ACC112 (cell line): ENCODE results near the gene FAM107A.

Experiments used
- H2AFZ ChIP-seq: fragments of 200-600 bp; sonication (generic); one replicate; pipeline ENCODE4 v1.6.0; 2017; ENCODE audit warnings: antibody characterized with exemption, low read length; ENCODE audit not compliant: unreplicated experiment
- H3K27ac ChIP-seq: fragments of 200-600 bp; sonication (generic); 2 replicates; pipeline ENCODE4 v1.5.1; 2014; ENCODE audit warnings: low read depth, mild to moderate bottlenecking, antibody characterized with exemption, low read length, moderate library complexity
- H3K27me3 ChIP-seq: fragments of 200-600 bp; sonication (generic); 2 replicates; pipeline ENCODE4 v1.6.1; 2014; ENCODE audit warnings: mild to moderate bottlenecking, antibody characterized with exemption, low read length, moderate library complexity, mixed read lengths; ENCODE audit not compliant: insufficient read depth
- H3K36me3 ChIP-seq: fragments of 200-600 bp; sonication (generic); 2 replicates; pipeline ENCODE4 v1.6.1; 2016; ENCODE audit warnings: mild to moderate bottlenecking, antibody characterized with exemption, low read length, moderate library complexity, mixed read lengths; ENCODE audit not compliant: insufficient read depth
- H3K4me1 ChIP-seq: fragments of 200-600 bp; sonication (generic); one replicate; pipeline ENCODE4 v1.6.1; 2016; ENCODE audit warnings: low read length, mixed read lengths; ENCODE audit not compliant: insufficient read depth, unreplicated experiment, control insufficient read depth
- H3K4me3 ChIP-seq: fragments of 200-600 bp; sonication (generic); 2 replicates; pipeline ENCODE4 v1.5.1; 2014; ENCODE audit warnings: mild to moderate bottlenecking, low read depth, low read length
- H3K79me2 ChIP-seq: fragments of 200-600 bp; sonication (generic); one replicate; pipeline ENCODE4 v1.6.0; 2016; ENCODE audit warnings: low read length; ENCODE audit not compliant: control insufficient read depth, unreplicated experiment, insufficient read depth

FAM107A gene

GRCh38 chr3:58576716-58577115, 475 bp downstream of the FAM107A start:
- Histone ChIP-seq H3K27me3 (no peaks in the 10 kb centered on the region), H3K36me3 (no peaks in the 10 kb centered on the region), H3K27ac (no peak overlapping the region), H3K4me3 (peak overlapping the region; percentile 7; the same call in 1 of the 2 replicates), H2AFZ (no peak overlapping the region), H3K4me1 (peaks cover 5% of the 10 kb centered on the region), H3K79me2 (no peaks in the 10 kb centered on the region)

- Histone ChIP-seq H3K27ac (no peak overlapping the region), H3K4me1 (peaks cover 5% of the 10 kb centered on the region), H3K4me3 (no peak overlapping the region)
Measured at GRCh38 chr3:58575971-58576652, 1.1 kb downstream of the FAM107A start.

GRCh38 chr3:58574682-58575081, 2.5 kb downstream of the FAM107A start:
- no peak overlapping the region for H3K27ac ChIP-seq
- no peaks in the 10 kb centered on the region for H3K27me3 ChIP-seq
- no peaks in the 10 kb centered on the region for H3K36me3 ChIP-seq
- no peak overlapping the region for H2AFZ ChIP-seq
- no peak overlapping the region for H3K4me3 ChIP-seq
- no peaks in the 10 kb centered on the region for H3K79me2 ChIP-seq
- peaks cover 5% of the 10 kb centered on the region for H3K4me1 ChIP-seq

More at GRCh38 chr3:58575971-58576652, 1.1 kb downstream of the FAM107A start:
- Histone ChIP-seq H2AFZ (no peak overlapping the region), H3K27me3 (no peaks in the 10 kb centered on the region), H3K79me2 (no peaks in the 10 kb centered on the region), H3K36me3 (no peaks in the 10 kb centered on the region)

- no peak overlapping the region for H2AFZ ChIP-seq
- H3K4me3 ChIP-seq: no peak overlapping the region
- H3K36me3 ChIP-seq: no peaks in the 10 kb centered on the region
- H3K27ac ChIP-seq: no peak overlapping the region
- H3K4me1 ChIP-seq: peaks cover 5% of the 10 kb centered on the region
- no peaks in the 10 kb centered on the region for H3K79me2 ChIP-seq
- no peaks in the 10 kb centered on the region for H3K27me3 ChIP-seq
Measured at GRCh38 chr3:58574106-58574505, 3.1 kb downstream of the FAM107A start.

- no peaks in the 10 kb centered on the region for H3K27me3 ChIP-seq
- H3K36me3 ChIP-seq: no peaks in the 10 kb centered on the region
- no peak overlapping the region for H2AFZ ChIP-seq
- H3K27ac ChIP-seq: no peak overlapping the region
- no peak overlapping the region for H3K4me3 ChIP-seq
- no peaks in the 10 kb centered on the region for H3K79me2 ChIP-seq
- H3K4me1 ChIP-seq: peaks cover 5% of the 10 kb centered on the region
Measured at GRCh38 chr3:58573640-58574039, 3.6 kb downstream of the FAM107A start.

- H3K27me3 ChIP-seq: no peaks in the 10 kb centered on the region
- no peak overlapping the region for H3K4me3 ChIP-seq
Measured at GRCh38 chr3:58572634-58573230, 4.5 kb downstream of the FAM107A start.

GRCh38 chr3:58572013-58572633, 5.1 kb downstream of the FAM107A start:
- Histone ChIP-seq H3K36me3 (no peaks in the 10 kb centered on the region), H3K27me3 (no peaks in the 10 kb centered on the region), H3K4me3 (no peak overlapping the region), H3K4me1 (peaks cover 4% of the 10 kb centered on the region), H3K27ac (no peak overlapping the region), H3K79me2 (no peaks in the 10 kb centered on the region), H2AFZ (no peak overlapping the region)

More at GRCh38 chr3:58572634-58573230, 4.5 kb downstream of the FAM107A start:
- no peak overlapping the region for H3K27ac ChIP-seq
- H3K79me2 ChIP-seq: no peaks in the 10 kb centered on the region
- H3K4me1 ChIP-seq: peaks cover 5% of the 10 kb centered on the region
- H2AFZ ChIP-seq: no peak overlapping the region
- no peaks in the 10 kb centered on the region for H3K36me3 ChIP-seq

GRCh38 chr3:58570851-58571250, 6.3 kb downstream of the FAM107A start:
- no peaks in the 10 kb centered on the region for H3K36me3 ChIP-seq
- no peak overlapping the region for H3K27ac ChIP-seq
- no peak overlapping the region for H2AFZ ChIP-seq
- H3K4me3 ChIP-seq: no peak overlapping the region
- no peaks in the 10 kb centered on the region for H3K4me1 ChIP-seq
- H3K79me2 ChIP-seq: no peaks in the 10 kb centered on the region
- no peaks in the 10 kb centered on the region for H3K27me3 ChIP-seq

GRCh38 chr3:58569287-58570001, 7.7 kb downstream of the FAM107A start:
- Histone ChIP-seq H2AFZ (no peak overlapping the region), H3K36me3 (no peaks in the 10 kb centered on the region), H3K4me3 (no peak overlapping the region), H3K27ac (no peak overlapping the region), H3K27me3 (no peaks in the 10 kb centered on the region), H3K79me2 (no peaks in the 10 kb centered on the region), H3K4me1 (peaks cover 7% of the 10 kb centered on the region)

GRCh38 chr3:58568572-58569286, 8.5 kb downstream of the FAM107A start:
- peaks cover 15% of the 10 kb centered on the region for H3K4me1 ChIP-seq
- H3K79me2 ChIP-seq: no peaks in the 10 kb centered on the region
- H3K27me3 ChIP-seq: no peaks in the 10 kb centered on the region
- no peak overlapping the region for H3K27ac ChIP-seq
- H3K4me3 ChIP-seq: no peak overlapping the region
- no peaks in the 10 kb centered on the region for H3K36me3 ChIP-seq
- H2AFZ ChIP-seq: no peak overlapping the region
